22Rv1 (cell line): ENCODE results near the gene EVL.

ENCODE experiments used
- ZFX ChIP-seq: fragments of 450-650 bp; IDR thresholded peaks from 2 replicates; pipeline ENCODE4 v1.6.1; 2017; ENCODE audit warnings: antibody characterized with exemption, borderline replicate concordance
- TF ChIP-seq, protein P1 (sequence below): fragments of 450-650 bp; IDR thresholded peaks from 2 replicates; pipeline ENCODE4 v1.5.1; 2017; ENCODE audit warnings: mild to moderate bottlenecking

GRCh38 chr14:100111931-100112704 lies 46.9 kb downstream of the EVL start:
- TF ChIP-seq, protein P1, sequence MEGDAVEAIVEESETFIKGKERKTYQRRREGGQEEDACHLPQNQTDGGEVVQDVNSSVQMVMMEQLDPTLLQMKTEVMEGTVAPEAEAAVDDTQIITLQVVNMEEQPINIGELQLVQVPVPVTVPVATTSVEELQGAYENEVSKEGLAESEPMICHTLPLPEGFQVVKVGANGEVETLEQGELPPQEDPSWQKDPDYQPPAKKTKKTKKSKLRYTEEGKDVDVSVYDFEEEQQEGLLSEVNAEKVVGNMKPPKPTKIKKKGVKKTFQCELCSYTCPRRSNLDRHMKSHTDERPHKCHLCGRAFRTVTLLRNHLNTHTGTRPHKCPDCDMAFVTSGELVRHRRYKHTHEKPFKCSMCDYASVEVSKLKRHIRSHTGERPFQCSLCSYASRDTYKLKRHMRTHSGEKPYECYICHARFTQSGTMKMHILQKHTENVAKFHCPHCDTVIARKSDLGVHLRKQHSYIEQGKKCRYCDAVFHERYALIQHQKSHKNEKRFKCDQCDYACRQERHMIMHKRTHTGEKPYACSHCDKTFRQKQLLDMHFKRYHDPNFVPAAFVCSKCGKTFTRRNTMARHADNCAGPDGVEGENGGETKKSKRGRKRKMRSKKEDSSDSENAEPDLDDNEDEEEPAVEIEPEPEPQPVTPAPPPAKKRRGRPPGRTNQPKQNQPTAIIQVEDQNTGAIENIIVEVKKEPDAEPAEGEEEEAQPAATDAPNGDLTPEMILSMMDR, result no peak
- no peak for TF ChIP-seq ZFX
